ENCODE results near the gene CCDC187. TPM values are rescaled to one million over a fixed set of nuclear protein-coding genes. Genes with fewer than 3 reads are reported as not detected.

CCDC187 gene
- total RNA-seq, 1 experiment from 2014 or later, result not detected

DNA sequence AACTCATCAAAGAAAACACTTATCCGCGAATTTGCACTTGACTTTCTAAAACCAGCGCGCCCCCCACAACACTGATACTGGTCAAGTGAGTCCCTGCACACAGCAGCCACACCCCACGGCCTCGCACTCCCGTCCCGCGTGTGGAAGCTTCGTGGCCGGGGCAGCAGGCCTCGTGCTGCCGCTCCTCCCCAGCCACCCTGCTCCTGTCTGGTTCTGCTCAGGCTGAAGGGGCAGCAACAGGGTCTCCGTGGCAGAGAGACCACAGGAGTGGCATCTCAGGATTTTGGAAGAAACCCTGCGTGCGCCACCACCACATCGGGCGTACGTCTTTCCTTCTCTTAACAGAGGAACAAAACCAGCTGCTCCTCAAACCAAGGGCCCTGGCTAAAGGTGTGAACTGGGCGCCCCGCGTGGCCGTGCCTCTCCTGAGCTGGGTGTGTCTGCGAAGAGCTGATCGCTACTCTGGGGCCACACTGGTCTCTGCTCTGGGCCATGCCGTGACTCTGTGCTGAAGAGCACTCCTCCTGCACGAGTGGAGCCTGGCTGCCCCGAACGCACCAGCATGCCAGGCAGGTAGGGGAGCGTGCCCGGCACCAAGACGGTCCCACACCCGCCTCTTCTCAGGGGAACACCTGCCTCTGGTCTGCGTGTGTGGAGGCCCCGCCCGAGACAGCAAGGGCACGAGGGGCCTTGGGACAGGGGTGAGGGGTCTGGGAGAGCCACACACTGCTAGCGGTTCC is 81.6 kb downstream of the CCDC187 start:
- no peaks in the 10 kb centered on the region for H3K27me3 ChIP-seq
- no peak for DNase-seq
- H3K27ac ChIP-seq, result no peak overlapping the region
- H3K36me3 ChIP-seq, result peaks cover 31% of the 10 kb centered on the region
- no peaks in the 10 kb centered on the region for H3K9me3 ChIP-seq (replicated peaks)
- H3K4me1 ChIP-seq, result peaks cover 27% of the 10 kb centered on the region
- no peak overlapping the region for H3K4me3 ChIP-seq

DNA sequence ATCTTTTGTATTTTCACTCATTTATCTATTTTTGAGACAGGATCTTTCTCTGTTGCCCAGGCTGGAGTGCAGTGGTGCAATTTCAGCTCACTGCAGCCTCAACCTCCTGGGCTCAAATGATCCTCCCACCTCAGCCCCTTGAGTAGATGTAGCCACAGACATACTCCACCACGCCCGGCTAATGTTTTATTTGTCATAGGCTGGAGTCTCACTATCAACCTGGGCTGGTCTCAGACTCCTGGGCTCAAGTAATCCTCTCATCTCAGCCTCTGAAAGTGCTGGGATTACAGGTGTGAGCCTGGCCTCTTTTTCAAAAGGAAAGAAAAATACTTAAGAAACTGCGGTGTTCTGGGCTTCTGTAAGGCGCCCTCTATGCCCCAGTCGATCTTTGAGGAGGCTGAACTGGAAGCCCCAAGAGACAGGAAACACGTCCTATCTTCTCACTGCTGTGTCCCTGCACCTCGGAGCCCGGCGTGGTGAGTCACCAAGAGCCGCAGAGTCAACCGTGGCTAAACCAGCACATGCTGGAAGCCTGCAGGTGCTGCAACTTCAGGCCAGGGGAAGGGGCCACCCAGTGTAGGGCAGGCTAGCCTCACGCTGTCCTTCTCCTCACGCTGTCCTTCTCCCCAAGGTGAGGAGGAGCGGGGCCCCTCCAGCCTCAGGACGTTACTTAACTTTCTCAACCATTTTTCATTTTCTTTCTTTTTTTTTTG is 83.7 kb downstream of the CCDC187 start:
- Histone ChIP-seq H3K27ac (peak overlapping the region; percentile 27), H3K27me3 (no peaks in the 10 kb centered on the region), H3K4me1 (peaks cover 27% of the 10 kb centered on the region), H3K9me3 (replicated peaks) (no peaks in the 10 kb centered on the region), H3K36me3 (peaks cover 38% of the 10 kb centered on the region), H3K4me3 (no peak overlapping the region)
- peak; percentile 60 to 62 for DNase-seq

DNA sequence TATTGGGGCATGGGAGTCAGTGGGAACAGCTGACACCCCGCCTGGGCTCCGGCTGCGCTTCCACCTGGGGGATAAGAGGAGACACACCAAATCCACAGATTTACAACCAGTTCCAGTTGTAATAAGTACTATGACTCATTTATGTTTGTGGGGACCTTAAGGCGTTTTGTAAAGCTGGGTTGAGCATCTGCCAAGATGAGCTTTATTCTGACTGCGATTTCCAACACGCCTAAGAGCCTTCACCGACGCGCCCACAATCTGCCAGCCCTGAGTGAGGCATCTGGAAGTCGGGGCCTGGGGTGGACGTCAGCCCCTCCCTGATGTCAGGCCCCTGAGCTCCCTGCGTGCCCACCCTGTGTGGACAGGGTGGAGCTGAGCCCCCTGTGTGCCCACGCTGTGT is 84.6 kb downstream of the CCDC187 start:
- no peaks in the 10 kb centered on the region for H3K27me3 ChIP-seq
- peaks cover 43% of the 10 kb centered on the region for H3K36me3 ChIP-seq
- H3K4me1 ChIP-seq, result peaks cover 27% of the 10 kb centered on the region
- no peaks in the 10 kb centered on the region; the same call in 1 of the 2 replicates for H3K9me3 ChIP-seq (replicated peaks)
- peak overlapping the region; percentile 10; the same call in 1 of the 2 replicates for H3K27ac ChIP-seq
- peak; percentile 49 to 66 for DNase-seq
- no peak overlapping the region for H3K4me3 ChIP-seq

DNA sequence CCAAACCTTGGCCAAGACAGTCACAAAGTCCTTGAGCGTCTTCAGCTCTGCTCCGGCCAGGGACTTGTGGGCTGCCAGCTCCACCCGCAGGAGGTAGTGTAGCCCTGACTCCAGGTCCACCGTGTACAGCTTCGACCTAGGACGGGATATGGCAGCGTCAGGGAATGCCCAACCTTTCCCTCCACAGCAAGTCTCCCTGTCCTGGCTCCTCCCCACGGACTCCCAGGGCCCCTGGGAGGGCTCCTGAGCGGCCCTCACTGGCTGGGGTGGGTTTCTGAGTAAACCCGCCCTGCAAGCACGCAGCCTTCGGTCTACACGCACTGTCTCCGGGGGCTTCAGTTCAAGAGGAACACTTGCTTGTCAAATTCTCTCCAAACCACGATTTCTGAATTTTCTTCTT is 85.2 kb downstream of the CCDC187 start:
- Histone ChIP-seq H3K27me3 (no peaks in the 10 kb centered on the region), H3K4me1 (peaks cover 27% of the 10 kb centered on the region), H3K36me3 (peaks cover 49% of the 10 kb centered on the region), H3K4me3 (no peak overlapping the region), H3K9me3 (replicated peaks) (no peaks in the 10 kb centered on the region; the same call in 1 of the 2 replicates), H3K27ac (peak overlapping the region; percentile 10; the same call in 1 of the 2 replicates)
- DNase-seq, result peak in 1 of 2 experiments; percentile 19

DNA sequence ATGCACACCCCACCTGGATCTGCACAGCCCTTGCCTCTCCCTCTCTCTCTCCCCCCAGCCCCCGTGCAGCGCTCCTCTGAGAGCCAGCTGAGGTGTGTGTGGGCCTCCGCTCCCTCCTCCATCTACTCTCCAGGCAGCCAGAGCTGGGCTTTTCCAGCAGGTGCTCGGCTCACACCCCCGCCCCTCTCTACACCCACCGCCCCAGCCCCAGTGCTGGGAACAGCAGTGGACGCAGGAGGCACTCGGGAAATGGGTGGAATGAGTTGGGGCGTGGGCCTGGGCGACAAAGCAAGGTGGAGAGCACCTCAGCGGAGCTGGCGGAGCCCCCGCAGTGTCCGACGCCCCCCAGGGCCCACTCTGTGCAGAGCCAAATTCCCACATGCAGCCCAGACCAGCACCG is 85.6 kb downstream of the CCDC187 start:
- no peaks in the 10 kb centered on the region; the same call in 1 of the 2 replicates for H3K9me3 ChIP-seq (replicated peaks)
- peaks cover 49% of the 10 kb centered on the region for H3K36me3 ChIP-seq
- H3K27ac ChIP-seq, result no peak overlapping the region
- no peak for DNase-seq
- no peaks in the 10 kb centered on the region for H3K27me3 ChIP-seq
- H3K4me3 ChIP-seq, result no peak overlapping the region
- H3K4me1 ChIP-seq, result peaks cover 27% of the 10 kb centered on the region

DNA sequence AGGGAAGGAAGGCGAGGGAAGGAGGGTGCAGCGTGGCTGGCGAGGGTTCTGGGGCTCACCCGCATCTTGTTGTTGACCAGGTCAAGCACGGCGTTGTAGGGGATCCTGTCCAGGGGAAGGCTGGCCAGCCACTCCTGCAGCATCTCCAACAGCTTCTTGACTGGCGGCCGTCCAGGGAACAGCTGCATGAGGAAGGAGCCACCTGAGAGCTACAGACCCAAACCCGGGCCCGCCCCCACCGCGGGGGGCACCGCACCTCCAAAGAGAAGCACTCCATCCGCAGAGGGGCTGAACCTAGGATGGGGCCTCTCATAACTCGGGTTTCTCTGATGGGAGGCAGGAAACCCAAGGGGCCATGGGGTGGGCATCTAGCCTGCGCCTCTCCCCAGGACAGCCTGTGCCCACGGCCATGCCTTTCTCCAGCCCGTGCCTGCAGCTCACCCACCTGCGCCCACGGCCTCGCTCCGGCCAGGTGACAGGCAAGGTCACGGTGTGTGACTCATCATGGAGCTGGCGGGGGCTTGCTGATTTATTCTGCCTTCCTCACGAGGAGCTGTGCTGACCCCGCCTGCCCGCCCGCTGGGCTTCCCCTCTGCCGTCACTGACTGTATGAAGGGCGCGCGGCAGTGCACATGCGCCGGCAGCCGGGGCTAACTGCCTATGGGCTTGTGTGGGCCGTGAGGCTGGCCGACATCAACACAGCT is 87.2 kb downstream of the CCDC187 start:
- Histone ChIP-seq H3K9me3 (replicated peaks) (no peaks in the 10 kb centered on the region; the same call in 1 of the 2 replicates), H3K27ac (no peak overlapping the region), H3K4me1 (peaks cover 28% of the 10 kb centered on the region), H3K27me3 (no peaks in the 10 kb centered on the region), H3K36me3 (peaks cover 49% of the 10 kb centered on the region), H3K4me3 (no peak overlapping the region)
- no peak for DNase-seq

DNA sequence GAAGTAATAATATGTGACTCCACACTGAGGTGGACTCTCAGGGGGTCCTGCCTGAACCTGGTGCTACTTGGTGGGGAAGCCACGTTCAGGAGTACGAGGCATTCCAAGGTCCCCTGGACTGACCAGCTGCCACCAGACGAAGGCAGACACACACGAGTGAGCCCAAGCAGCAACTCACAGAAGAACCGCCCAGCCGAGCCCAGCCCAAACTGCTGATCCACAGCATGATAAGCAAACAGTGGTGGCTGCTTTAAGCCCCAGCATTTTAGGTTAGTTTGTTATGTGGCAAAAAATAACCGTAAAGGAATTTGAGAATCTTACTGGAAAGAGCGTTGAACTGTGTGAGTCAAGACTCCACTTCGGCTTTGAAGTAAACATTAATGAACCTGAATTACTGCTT is 90.2 kb downstream of the CCDC187 start:
- Histone ChIP-seq H3K36me3 (peaks cover 68% of the 10 kb centered on the region), H3K4me3 (no peak overlapping the region), H3K27me3 (no peaks in the 10 kb centered on the region), H3K4me1 (peaks cover 11% of the 10 kb centered on the region), H3K9me3 (replicated peaks) (no peaks in the 10 kb centered on the region; the same call in 1 of the 2 replicates), H3K27ac (no peak overlapping the region)
- no peak for DNase-seq

DNA sequence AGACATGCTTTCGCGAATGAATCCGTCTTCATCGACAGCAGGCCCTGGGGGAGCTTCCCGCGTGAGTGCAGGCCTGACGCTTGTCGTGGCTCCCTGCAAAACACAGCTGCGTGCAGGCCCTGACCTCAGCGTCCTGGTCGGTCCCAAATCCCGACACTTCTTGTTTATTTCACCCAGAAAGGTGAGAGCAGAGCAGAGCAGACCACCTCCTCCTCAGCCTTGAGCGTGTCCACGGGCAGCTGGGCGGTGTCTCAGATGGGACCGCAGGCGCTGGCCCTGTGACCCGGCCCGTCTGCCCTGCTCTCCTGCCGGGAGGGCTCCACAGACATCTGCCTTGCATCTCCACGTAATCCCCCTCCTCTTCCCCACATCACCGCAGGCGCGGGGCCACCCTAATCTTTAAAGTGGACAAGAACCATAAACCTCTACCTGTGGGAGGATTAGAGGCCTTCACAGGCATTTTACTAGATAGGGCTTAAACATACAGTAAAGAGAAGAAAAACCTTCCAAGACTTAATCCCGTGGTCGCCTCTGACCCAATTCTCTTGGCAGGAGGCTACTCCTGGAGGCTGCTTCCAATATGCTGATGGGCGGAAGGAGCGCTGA is 91.4 kb downstream of the CCDC187 start:
- H3K36me3 ChIP-seq, result peaks cover 61% of the 10 kb centered on the region
- no peaks in the 10 kb centered on the region for H3K27me3 ChIP-seq
- H3K4me1 ChIP-seq, result peaks cover 10% of the 10 kb centered on the region
- DNase-seq, result no peak
- no peaks in the 10 kb centered on the region; the same call in 1 of the 2 replicates for H3K9me3 ChIP-seq (replicated peaks)
- H3K4me3 ChIP-seq, result no peak overlapping the region
- no peak overlapping the region for H3K27ac ChIP-seq

DNA sequence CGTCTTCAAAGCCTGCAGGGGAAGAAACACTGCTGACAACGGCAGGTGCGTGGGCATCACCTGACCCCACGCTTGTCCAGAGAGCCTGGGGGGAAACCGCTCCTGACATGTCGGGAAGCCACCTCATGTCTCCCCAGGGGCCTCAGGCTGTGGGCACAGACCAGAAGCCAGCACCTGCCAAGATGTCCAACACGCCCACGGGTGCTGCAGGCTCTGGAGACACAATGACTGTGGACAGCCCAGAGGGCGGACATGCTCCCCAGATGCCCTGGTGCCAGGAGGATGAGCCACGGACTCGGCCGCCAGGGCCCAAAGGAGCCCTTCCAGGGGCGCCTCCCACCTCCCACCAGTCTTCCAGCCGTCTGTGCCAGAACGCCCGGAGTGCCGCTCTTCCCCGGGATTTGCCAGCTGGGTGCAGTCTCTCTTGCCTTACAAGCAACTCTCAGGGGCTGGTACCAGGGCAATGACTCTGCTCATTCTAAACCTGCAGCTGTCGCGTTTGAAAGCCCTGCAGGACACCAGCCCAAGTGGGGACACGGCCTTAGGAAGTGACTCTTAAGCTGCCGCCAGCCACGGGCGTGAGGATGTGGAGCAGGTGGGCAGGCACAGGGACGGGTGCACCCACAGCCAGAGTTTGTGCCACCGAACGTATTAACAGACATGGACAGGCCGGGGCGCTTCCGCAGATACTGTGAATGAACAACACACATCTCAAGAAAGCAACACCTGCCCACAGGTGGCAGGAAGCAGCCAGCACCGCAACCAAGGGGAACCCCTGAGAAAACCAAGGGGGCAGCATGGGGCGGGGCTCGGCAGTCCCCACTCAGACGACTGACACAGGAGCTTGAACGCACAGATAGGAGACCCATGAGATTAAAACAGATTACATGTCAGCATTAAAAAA is 92.2 kb downstream of the CCDC187 start:
- Histone ChIP-seq H3K27me3 (no peaks in the 10 kb centered on the region), H3K27ac (no peak overlapping the region), H3K4me3 (no peak overlapping the region), H3K36me3 (peaks cover 61% of the 10 kb centered on the region), H3K4me1 (peaks cover 15% of the 10 kb centered on the region), H3K9me3 (replicated peaks) (no peaks in the 10 kb centered on the region; the same call in 1 of the 2 replicates)
- peak; percentile 45 to 62 for DNase-seq

DNA sequence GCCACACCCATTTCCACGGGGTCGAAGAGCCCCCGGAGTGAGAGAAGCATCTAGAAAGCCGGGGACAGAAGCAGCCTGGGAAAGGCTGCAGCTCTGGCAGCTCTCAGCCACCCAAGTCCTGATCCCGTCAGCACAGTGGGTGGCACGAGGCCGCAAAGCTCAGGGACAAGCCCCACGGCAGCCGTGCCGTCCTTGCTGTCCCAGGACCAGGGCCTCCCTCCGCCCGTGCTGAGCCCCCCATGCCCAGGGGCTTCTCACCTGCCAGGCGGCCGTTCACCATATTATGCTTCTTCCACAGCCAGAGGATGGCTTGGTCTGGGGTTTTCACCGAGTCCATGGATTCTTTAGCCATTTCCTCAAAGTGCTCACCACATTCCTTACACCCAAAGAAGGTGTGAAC is 92.9 kb downstream of the CCDC187 start:
- Histone ChIP-seq H3K27ac (no peak overlapping the region), H3K9me3 (replicated peaks) (no peaks in the 10 kb centered on the region; the same call in 1 of the 2 replicates), H3K4me1 (peaks cover 22% of the 10 kb centered on the region), H3K27me3 (no peaks in the 10 kb centered on the region), H3K4me3 (no peak overlapping the region), H3K36me3 (peaks cover 57% of the 10 kb centered on the region)
- no peak for DNase-seq

DNA sequence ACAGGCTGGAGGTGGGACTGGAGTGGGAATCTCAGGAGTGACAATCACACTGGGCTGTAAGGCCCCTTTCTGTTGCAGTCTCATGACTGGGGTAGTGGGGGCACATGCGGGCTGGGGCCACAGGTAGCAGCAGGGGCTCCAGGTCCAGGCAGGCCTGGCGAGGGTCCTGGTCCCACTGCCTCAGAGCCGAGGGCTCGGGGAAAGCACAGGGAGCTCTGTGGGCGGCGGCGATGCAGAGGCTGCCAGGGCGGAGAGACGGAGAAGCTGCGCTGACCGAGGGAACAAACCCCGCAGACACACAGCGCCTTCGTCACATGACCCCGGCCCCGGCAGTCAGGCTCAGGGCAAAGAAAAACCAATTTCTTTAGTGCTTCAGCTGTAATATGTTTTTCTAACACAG is 93.6 kb downstream of the CCDC187 start:
- H3K9me3 ChIP-seq (replicated peaks), result no peaks in the 10 kb centered on the region; the same call in 1 of the 2 replicates
- H3K36me3 ChIP-seq, result peaks cover 50% of the 10 kb centered on the region
- no peak overlapping the region for H3K27ac ChIP-seq
- no peak for DNase-seq
- H3K27me3 ChIP-seq, result no peaks in the 10 kb centered on the region
- H3K4me1 ChIP-seq, result peaks cover 30% of the 10 kb centered on the region
- H3K4me3 ChIP-seq, result no peak overlapping the region

DNA sequence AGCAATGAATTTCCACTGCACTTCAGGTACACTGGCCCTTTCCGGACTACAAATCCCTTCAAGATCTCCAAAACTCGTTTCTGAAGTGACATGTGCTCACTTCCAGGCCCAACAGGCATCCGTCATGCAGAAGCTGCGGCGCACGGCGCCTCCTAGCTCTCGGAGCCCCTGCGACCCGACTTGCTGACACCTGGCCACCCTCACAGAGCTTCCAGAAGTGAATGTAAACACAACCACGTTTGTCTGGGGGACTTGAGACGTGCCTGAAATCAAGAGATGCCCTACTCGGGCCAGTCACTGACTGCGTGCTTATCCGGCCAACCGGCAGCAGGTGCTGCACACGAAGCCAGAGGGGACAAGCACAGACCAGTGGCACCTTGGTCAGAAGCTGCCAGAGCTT is 94.1 kb downstream of the CCDC187 start:
- DNase-seq, result no peak
- H3K4me1 ChIP-seq, result peaks cover 30% of the 10 kb centered on the region
- no peak overlapping the region for H3K27ac ChIP-seq
- H3K4me3 ChIP-seq, result no peak overlapping the region
- no peaks in the 10 kb centered on the region; the same call in 1 of the 2 replicates for H3K9me3 ChIP-seq (replicated peaks)
- peaks cover 45% of the 10 kb centered on the region for H3K36me3 ChIP-seq
- H3K27me3 ChIP-seq, result no peaks in the 10 kb centered on the region

DNA sequence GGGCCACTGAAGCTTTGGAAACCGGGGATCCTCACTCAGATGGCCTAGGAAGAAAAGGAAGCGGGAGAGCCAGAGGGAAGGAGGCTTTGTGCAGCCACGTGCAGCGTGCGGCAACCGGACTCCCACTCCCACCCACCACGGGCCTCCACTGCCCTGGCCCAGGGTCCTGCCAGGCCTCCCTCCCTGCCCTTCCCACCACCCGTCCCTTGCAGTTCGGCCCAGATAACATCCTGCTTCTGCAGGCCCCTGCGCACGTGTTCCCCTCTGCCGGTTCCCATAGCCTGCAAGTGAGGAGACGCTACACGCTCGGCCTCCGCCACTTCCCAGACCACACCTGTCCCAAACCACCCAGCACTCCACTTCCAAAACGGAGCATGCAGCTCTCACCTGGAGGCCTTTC is 94.7 kb downstream of the CCDC187 start:
- no peak for DNase-seq
- Histone ChIP-seq H3K27ac (no peak overlapping the region), H3K27me3 (no peaks in the 10 kb centered on the region), H3K4me1 (peaks cover 30% of the 10 kb centered on the region), H3K36me3 (peaks cover 39% of the 10 kb centered on the region), H3K9me3 (replicated peaks) (no peaks in the 10 kb centered on the region; the same call in 1 of the 2 replicates), H3K4me3 (no peak overlapping the region)

DNA sequence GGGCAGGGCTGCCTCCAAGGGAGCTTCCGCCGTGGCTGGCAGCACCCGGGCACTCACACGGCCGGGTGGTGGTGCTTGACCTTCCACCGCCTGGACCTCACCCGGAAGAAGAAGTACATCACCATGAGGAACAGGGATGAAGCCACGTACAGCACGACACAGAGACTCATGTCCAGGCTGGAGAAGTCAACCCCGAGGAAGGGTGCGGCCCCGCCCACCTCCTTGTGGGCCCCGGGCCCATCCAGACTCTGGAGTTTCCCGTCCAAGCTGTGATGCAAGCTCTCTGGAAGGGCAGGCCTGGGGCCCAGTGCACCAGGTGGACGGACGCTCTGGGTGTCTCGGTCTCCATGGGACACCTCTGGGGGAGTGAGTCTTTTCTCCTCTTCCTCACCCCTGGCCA is 95.2 kb downstream of the CCDC187 start:
- Histone ChIP-seq H3K4me3 (no peak overlapping the region), H3K27me3 (no peaks in the 10 kb centered on the region), H3K9me3 (replicated peaks) (no peaks in the 10 kb centered on the region; the same call in 1 of the 2 replicates), H3K36me3 (peaks cover 34% of the 10 kb centered on the region), H3K4me1 (peaks cover 30% of the 10 kb centered on the region), H3K27ac (no peak overlapping the region)
- no peak for DNase-seq
